ENCODE results near the gene ULBP1.
A peak's percentile ranks its signal among the peaks of the same experiment; 100 is the strongest.
"Not testable (repeated sequence)": the region's sequence is repeated elsewhere in the genome, so short reads cannot be mapped to it uniquely, and the experiment has no call there.

ULBP1 gene

GRCh38 chr6:149961728-149962425 lies 1.9 kb upstream of the ULBP1 start:
- DNase-seq (ENCODE audit: low read depth) = peak; percentile 17
- H3K4me3 ChIP-seq (ENCODE audit: low read length) = no peak overlapping the region
- TF ChIP-seq CTCF (conservative IDR thresholded peaks at IDR 0.05; ENCODE audit: low read length) = peak; percentile 22

GRCh38 chr6:149962461-149963211 lies 1.1 kb upstream of the ULBP1 start:
- TF ChIP-seq CTCF (conservative IDR thresholded peaks at IDR 0.05; ENCODE audit: low read length) = no peak
- peak overlapping the region; percentile 67 for H3K4me3 ChIP-seq (ENCODE audit: low read length)
- no peak for DNase-seq (ENCODE audit: low read depth)

GRCh38 chr6:149963212-149963461 lies 606 bp upstream of the ULBP1 start:
- TF ChIP-seq CTCF (conservative IDR thresholded peaks at IDR 0.05; ENCODE audit: low read length) = no peak
- H3K4me3 ChIP-seq (ENCODE audit: low read length) = peak overlapping the region; percentile 67
- peak; percentile 64 for DNase-seq (ENCODE audit: low read depth)

GRCh38 chr6:149964308-149965193 lies 808 bp downstream of the ULBP1 start:
- H3K4me3 ChIP-seq (ENCODE audit: low read length) = peak overlapping the region; percentile 67
- no peak for TF ChIP-seq CTCF (conservative IDR thresholded peaks at IDR 0.05; ENCODE audit: low read length)
- DNase-seq (ENCODE audit: low read depth) = peak; percentile 28

- peak overlapping the region; percentile 67 for H3K4me3 ChIP-seq (ENCODE audit: low read length)
- no peak for DNase-seq (ENCODE audit: low read depth)
- TF ChIP-seq CTCF (conservative IDR thresholded peaks at IDR 0.05; ENCODE audit: low read length) = no peak
Measured at GRCh38 chr6:149965194-149966020, 1.7 kb downstream of the ULBP1 start.

- not testable (repeated sequence) for H3K4me3 ChIP-seq (ENCODE audit: low read length); DNase-seq (ENCODE audit: low read depth)
Measured at GRCh38 chr6:149966319-149966718, 2.6 kb downstream of the ULBP1 start.

GRCh38 chr6:149967591-149967990 lies 3.8 kb downstream of the ULBP1 start:
- no peak overlapping the region for H3K4me3 ChIP-seq (ENCODE audit: low read length)
- TF ChIP-seq CTCF (conservative IDR thresholded peaks at IDR 0.05; ENCODE audit: low read length) = no peak
- no peak for DNase-seq (ENCODE audit: low read depth)

- DNase-seq (ENCODE audit: low read depth); H3K4me3 ChIP-seq (ENCODE audit: low read length): not testable (repeated sequence)
Measured at GRCh38 chr6:149967999-149968398, 4.3 kb downstream of the ULBP1 start.

- not testable (repeated sequence) for DNase-seq (ENCODE audit: low read depth); H3K4me3 ChIP-seq (ENCODE audit: low read length)
Measured at GRCh38 chr6:149968909-149969308, 5.2 kb downstream of the ULBP1 start.
